Calu3 (cell line): ENCODE data around the gene ZNF287. TPM values are rescaled to one million over a fixed set of nuclear protein-coding genes. Genes with fewer than 3 reads are reported as not detected.

Experiments
- BruUV-seq: library from RNA; stranded (reverse); fragments of 400-500 nt; replicated peaks from 2 replicates; lab custom pipeline; 2021; lab: Mats Ljungman, UMichigan
- CTCF ChIA-PET: fragments of 300-600 bp; sonication (Branson Sonifier 250); formaldehyde crosslinking; loops from one replicate; lab custom pipeline; 2022; ENCODE audit warnings: antibody characterized with exemption; lab: Charles Lee
- DNase-seq: peaks from one replicate; pipeline ENCODE4 v3.0.0; 2022
- H3K27ac Mint-ChIP-seq: one replicate; pipeline ENCODE4 v1.8.0; 2022; ENCODE audit warnings: mixed read lengths; ENCODE audit not compliant: unreplicated experiment
- H3K27me3 Mint-ChIP-seq: one replicate; pipeline ENCODE4 v1.8.0; 2022; ENCODE audit warnings: mixed read lengths; ENCODE audit not compliant: unreplicated experiment
- H3K36me3 Mint-ChIP-seq: one replicate; pipeline ENCODE4 v1.8.0; 2022; ENCODE audit warnings: mild to moderate bottlenecking, moderate library complexity, mixed read lengths; ENCODE audit not compliant: insufficient read depth, unreplicated experiment
- H3K4me1 Mint-ChIP-seq: one replicate; pipeline ENCODE4 v1.8.0; 2022; ENCODE audit warnings: mild to moderate bottlenecking, low read depth, mixed read lengths; ENCODE audit not compliant: unreplicated experiment
- H3K4me3 Mint-ChIP-seq: one replicate; pipeline ENCODE4 v1.8.0; 2022; ENCODE audit warnings: mild to moderate bottlenecking, low read depth, moderate library complexity, mixed read lengths; ENCODE audit not compliant: unreplicated experiment
- H3K9me3 Mint-ChIP-seq: one replicate; pipeline ENCODE4 v1.8.0; 2022; ENCODE audit warnings: low read depth, mixed read lengths; ENCODE audit not compliant: unreplicated experiment
- CTCF ChIP-seq: fragments of 200-600 bp; IDR thresholded peaks from one replicate; pipeline ENCODE4 v1.8.0; 2022; ENCODE audit warnings: antibody characterized with exemption; ENCODE audit not compliant: unreplicated experiment
- intact Hi-C: fragments of 100-400 bp; cut with micrococcal nuclease; formaldehyde crosslinking; loops from one replicate; pipeline ENCODE4 v1.10.0; 2022; ENCODE audit not compliant: unreplicated experiment
- total RNA-seq: library from RNA; stranded (reverse); gene quantifications from 2 replicates; pipeline ENCODE4 v1.2.3, GENCODE V29; 2022

ZNF287 gene
- total RNA-seq, 1 experiment from 2014 or later, result not detected

GRCh38 chr17:16507918-16508533 is 61.0 kb downstream of the ZNF287 start:
- peaks cover 14% of the 10 kb centered on the region for H3K4me1 Mint-ChIP-seq
- H3K9me3 Mint-ChIP-seq, result no peaks in the 10 kb centered on the region
- H3K27me3 Mint-ChIP-seq, result no peaks in the 10 kb centered on the region
- BruUV-seq, result no TSS peak
- CTCF ChIA-PET, result interaction anchor here (0.6 to 1.1 kb wide), 2 partner anchors 13 to 484 kb away, joined by 3 to 8 read pairs; no protein-coding TSS in a partner anchor
- intact Hi-C loops, result no loop called here
- TF ChIP-seq CTCF, result no peak
- DNase-seq, result no peak
- no peak overlapping the region for H3K4me3 Mint-ChIP-seq
- no peaks in the 10 kb centered on the region for H3K36me3 Mint-ChIP-seq
- no peak overlapping the region for H3K27ac Mint-ChIP-seq

- intact Hi-C loops, result no loop called here
- Mint-ChIP-seq H3K4me3 (no peak overlapping the region), H3K36me3 (no peaks in the 10 kb centered on the region), H3K27ac (no peak overlapping the region), H3K27me3 (no peaks in the 10 kb centered on the region), H3K9me3 (no peaks in the 10 kb centered on the region), H3K4me1 (peaks cover 14% of the 10 kb centered on the region)
- BruUV-seq, result no TSS peak
- CTCF ChIA-PET, result no interaction called here
- DNase-seq, result no peak
- no peak for TF ChIP-seq CTCF
These were observed 62.8 kb downstream of the ZNF287 start for GRCh38 chr17:16506188-16506587.

GRCh38 chr17:16504984-16505383 is 64.0 kb downstream of the ZNF287 start:
- no peak for DNase-seq
- no peak for TF ChIP-seq CTCF
- no TSS peak for BruUV-seq

More at GRCh38 chr17:16504984-16505383, 64.0 kb downstream of the ZNF287 start:
- Mint-ChIP-seq H3K27ac (no peak overlapping the region), H3K27me3 (no peaks in the 10 kb centered on the region), H3K36me3 (no peaks in the 10 kb centered on the region), H3K4me3 (no peak overlapping the region), H3K4me1 (peaks cover 14% of the 10 kb centered on the region), H3K9me3 (no peaks in the 10 kb centered on the region)
- intact Hi-C loops, result no loop called here
- CTCF ChIA-PET, result interaction anchor here (0.5 kb wide), 1 partner anchor 356 kb away, joined by 3 read pairs; no protein-coding TSS in a partner anchor

Other genes starting within 250 kb of the ZNF287 start
- 49.9 and 58.0 TPM in 2 replicates for gene CENPV, start 215.7 kb downstream of the ZNF287 start, total RNA-seq
- 973 and 1,004 TPM in 2 replicates for gene UBB, start 188.1 kb downstream of the ZNF287 start, total RNA-seq
- gene TRPV2, start 153.6 kb downstream of the ZNF287 start, total RNA-seq, result 0.87 and 1.0 TPM in 2 replicates
- 3.0 and 3.3 TPM in 2 replicates for gene LRRC75A, start 77.0 kb downstream of the ZNF287 start, total RNA-seq
- gene ZNF624, start 84.6 kb upstream of the ZNF287 start, total RNA-seq, result 2.3 and 3.3 TPM in 2 replicates
- 15.9 and 16.8 TPM in 2 replicates for gene CCDC144A, start 121.0 kb upstream of the ZNF287 start, total RNA-seq